Measurements from ENCODE around the gene BCL2L15.
A peak's percentile ranks its signal among the peaks of the same experiment; 100 is the strongest.

BCL2L15 gene

GRCh38 chr1:113874012-113874879, 13.1 kb downstream of the BCL2L15 start:
- Histone ChIP-seq H3K27ac (no peak overlapping the region), H3K4me3 (ENCODE audit: low read depth, low read length) (no peak overlapping the region), H3K9me3 (ENCODE audit: severe bottlenecking) (no peaks in the 10 kb centered on the region), H3K27me3 (ENCODE audit: insufficient read depth, low read depth, severe bottlenecking) (no peaks in the 10 kb centered on the region), H3K36me3 (no peaks in the 10 kb centered on the region)
- peak; percentile 52 for TF ChIP-seq CTCF (IDR thresholded peaks at IDR 0.05; ENCODE audit: low read depth, low read length)
- peak; percentile 16 for DNase-seq

- no peak overlapping the region for H3K27ac ChIP-seq
- H3K36me3 ChIP-seq, result no peaks in the 10 kb centered on the region
- no peak for TF ChIP-seq CTCF (IDR thresholded peaks at IDR 0.05; ENCODE audit: low read depth, low read length)
- DNase-seq, result no peak
- H3K9me3 ChIP-seq (ENCODE audit: severe bottlenecking), result no peaks in the 10 kb centered on the region
- H3K4me3 ChIP-seq (ENCODE audit: low read depth, low read length), result no peak overlapping the region
- H3K27me3 ChIP-seq (ENCODE audit: insufficient read depth, low read depth, severe bottlenecking), result no peaks in the 10 kb centered on the region
Measured at GRCh38 chr1:113872219-113872935, 15.0 kb downstream of the BCL2L15 start.

- Histone ChIP-seq H3K9me3 (ENCODE audit: severe bottlenecking) (no peaks in the 10 kb centered on the region), H3K27ac (no peak within 1 kb of the TSS), H3K36me3 (no peaks in the 10 kb centered on the region), H3K4me3 (ENCODE audit: low read depth, low read length) (no peak within 1 kb of the TSS), H3K27me3 (ENCODE audit: insufficient read depth, low read depth, severe bottlenecking) (no peaks in the 10 kb centered on the region)
- TF ChIP-seq CTCF (IDR thresholded peaks at IDR 0.05; ENCODE audit: low read depth, low read length), result no peak
- DNase-seq, result no peak
Measured at GRCh38 chr1:113871597-113872113, 15.7 kb downstream of the BCL2L15 start, which contains the start of gene PTPN22. Gene PTPN22 (minus strand): TSS chr1:113871712.

- no peak for DNase-seq
- Histone ChIP-seq H3K27ac (no peak overlapping the region), H3K27me3 (ENCODE audit: insufficient read depth, low read depth, severe bottlenecking) (no peaks in the 10 kb centered on the region), H3K4me3 (ENCODE audit: low read depth, low read length) (no peak overlapping the region), H3K36me3 (no peaks in the 10 kb centered on the region), H3K9me3 (ENCODE audit: severe bottlenecking) (no peaks in the 10 kb centered on the region)
- TF ChIP-seq CTCF (IDR thresholded peaks at IDR 0.05; ENCODE audit: low read depth, low read length), result no peak
Measured at GRCh38 chr1:113870778-113871177, 16.6 kb downstream of the BCL2L15 start.

GRCh38 chr1:113868387-113869083, 18.8 kb downstream of the BCL2L15 start:
- H3K27ac ChIP-seq, result no peak overlapping the region

More at GRCh38 chr1:113868387-113869083, 18.8 kb downstream of the BCL2L15 start:
- Histone ChIP-seq H3K27me3 (ENCODE audit: insufficient read depth, low read depth, severe bottlenecking) (no peaks in the 10 kb centered on the region), H3K4me3 (ENCODE audit: low read depth, low read length) (no peak overlapping the region), H3K9me3 (ENCODE audit: severe bottlenecking) (no peaks in the 10 kb centered on the region), H3K36me3 (no peaks in the 10 kb centered on the region)
- no peak for DNase-seq
- no peak for TF ChIP-seq CTCF (IDR thresholded peaks at IDR 0.05; ENCODE audit: low read depth, low read length)

Measured in WERI-Rb-1 (cell line).